Hepatocyte (in vitro differentiated cells): Measurements from ENCODE around the gene SERPINA5.

ENCODE experiments used
- EZH2 ChIP-seq: fragments of 200-600 bp; sonication (generic); IDR thresholded peaks from 2 replicates; pipeline ENCODE4 v1.6.1; 2016; ENCODE audit warnings: antibody characterized with exemption, mild to moderate bottlenecking, borderline replicate concordance
- EZH2phosphoT487 ChIP-seq: fragments of 200-600 bp; sonication (generic); IDR thresholded peaks from one replicate; pipeline ENCODE4 v1.6.1; 2018; ENCODE audit warnings: antibody characterized with exemption, mild to moderate bottlenecking, low read depth, moderate library complexity; ENCODE audit not compliant: unreplicated experiment, severe bottlenecking
- TF ChIP-seq, protein P1 (sequence below): fragments of 200-600 bp; sonication (generic); IDR thresholded peaks from 2 replicates; pipeline ENCODE4 v1.5.1; 2016; ENCODE audit warnings: antibody characterized with exemption, mild to moderate bottlenecking; ENCODE audit not compliant: poor library complexity

DNA sequence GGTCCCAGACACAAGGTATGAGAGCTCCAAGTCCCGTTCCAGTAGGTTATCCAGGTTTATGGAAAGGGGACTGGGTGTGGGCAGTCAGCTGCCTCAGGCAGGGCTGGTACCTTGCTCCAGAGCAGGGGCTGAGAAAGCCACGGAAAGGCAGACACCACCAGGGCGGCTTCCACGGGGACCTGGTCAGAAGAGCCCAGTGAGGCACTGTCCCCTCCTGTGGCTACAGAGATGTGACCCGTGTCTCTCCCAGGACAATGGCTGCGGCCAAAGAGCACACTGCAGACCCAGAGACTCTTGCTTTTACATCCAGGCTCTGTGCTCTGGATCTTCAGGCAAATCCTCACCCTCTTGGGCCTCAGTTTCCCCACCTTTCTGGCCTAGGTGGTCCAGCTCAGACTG is 11.2 kb upstream of the SERPINA5 start:
- TF ChIP-seq, protein P1, sequence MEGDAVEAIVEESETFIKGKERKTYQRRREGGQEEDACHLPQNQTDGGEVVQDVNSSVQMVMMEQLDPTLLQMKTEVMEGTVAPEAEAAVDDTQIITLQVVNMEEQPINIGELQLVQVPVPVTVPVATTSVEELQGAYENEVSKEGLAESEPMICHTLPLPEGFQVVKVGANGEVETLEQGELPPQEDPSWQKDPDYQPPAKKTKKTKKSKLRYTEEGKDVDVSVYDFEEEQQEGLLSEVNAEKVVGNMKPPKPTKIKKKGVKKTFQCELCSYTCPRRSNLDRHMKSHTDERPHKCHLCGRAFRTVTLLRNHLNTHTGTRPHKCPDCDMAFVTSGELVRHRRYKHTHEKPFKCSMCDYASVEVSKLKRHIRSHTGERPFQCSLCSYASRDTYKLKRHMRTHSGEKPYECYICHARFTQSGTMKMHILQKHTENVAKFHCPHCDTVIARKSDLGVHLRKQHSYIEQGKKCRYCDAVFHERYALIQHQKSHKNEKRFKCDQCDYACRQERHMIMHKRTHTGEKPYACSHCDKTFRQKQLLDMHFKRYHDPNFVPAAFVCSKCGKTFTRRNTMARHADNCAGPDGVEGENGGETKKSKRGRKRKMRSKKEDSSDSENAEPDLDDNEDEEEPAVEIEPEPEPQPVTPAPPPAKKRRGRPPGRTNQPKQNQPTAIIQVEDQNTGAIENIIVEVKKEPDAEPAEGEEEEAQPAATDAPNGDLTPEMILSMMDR: no peak
- TF ChIP-seq EZH2 (no peak), EZH2phosphoT487 (no peak)
